Measurements from ENCODE around the gene CEACAM8.
"Not testable (repeated sequence)": the region's sequence is repeated elsewhere in the genome, so short reads cannot be mapped to it uniquely, and the experiment has no call there.

The CEACAM8 gene

DNA sequence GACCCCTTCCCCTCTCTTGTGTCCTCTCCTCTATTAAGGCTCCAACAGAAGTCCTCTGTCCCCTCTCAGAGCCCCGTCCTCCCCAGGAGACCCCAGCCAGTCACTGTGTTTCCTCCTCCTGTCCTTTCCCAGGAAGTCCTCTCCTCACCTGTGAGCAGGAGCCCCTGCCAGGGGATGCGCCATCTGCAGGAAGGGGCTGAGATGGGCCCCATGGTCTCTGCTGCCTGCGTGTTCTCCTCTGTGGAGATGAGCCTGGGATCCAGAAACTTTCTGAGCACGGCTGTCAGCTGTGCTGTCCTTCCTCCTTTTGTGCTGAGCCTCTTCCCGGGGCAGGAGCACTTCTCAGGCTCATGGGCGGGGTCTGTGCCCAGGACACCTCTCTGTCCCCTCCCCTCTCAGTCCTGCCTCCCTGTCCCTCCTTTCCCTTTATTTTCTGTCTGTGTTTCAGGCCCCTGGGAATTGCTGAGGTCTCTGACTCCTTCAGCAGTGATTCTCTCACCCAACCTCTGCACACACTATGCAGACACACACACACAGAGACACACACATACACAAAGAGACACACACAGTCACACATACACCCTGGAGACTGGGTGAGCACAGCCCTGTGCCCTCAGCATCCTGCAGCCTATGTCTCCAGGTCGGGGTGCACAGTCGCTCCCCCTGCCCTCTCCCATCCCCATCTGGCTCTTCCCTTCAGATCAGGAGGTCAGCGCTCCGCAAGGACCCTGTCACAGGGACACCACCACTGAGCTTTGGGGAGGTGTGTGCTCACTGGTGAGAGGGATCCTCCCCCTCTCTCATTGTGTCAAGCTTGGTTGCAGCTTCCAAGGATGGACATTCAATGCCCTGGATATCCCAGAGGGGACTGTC is at the start of gene CEACAM8:
Gene CEACAM8 (minus strand): TSS at position 308 of the 873 bp plus-strand sequence. CDS start 96 bp downstream, at position 212.
- DNase-seq, result no peak

DNA sequence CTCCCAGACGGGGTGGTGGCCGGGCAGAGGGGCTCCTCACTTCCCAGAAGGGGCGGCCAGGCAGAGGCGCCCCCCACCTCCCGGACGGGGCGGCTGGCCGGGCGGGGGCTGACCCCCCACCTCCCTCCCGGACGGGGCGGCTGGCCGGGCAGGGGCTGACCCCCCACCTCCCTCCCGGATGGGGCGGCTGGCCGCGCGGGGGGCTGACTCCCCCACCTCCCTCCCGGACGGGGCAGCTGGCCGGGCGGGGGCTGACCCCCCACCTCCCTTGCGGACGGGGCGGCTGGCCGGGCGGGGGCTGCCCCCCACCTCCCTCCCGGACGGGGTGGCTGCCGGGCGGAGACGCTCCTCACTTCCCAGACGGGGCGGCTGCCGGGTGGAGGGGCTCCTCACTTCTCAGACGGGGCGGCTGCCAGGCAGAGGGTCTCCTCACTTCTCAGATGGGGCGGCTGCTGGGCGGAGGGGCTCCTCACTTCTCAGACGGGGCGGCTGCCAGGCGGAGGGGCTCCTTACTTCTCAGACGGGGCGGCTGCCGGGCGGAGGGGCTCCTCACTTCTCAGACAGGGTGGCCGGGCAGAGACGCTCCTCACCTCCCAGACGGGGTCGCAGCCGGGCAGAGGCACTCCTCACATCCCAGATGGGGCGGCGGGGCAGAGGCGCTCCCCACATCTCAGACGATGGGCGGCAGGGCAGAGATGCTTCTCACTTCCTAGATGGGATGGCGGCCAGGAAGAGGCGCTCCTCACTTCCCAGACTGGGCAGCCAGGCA is 44.8 kb upstream of the CEACAM8 start:
- DNase-seq, result not testable (repeated sequence)

- DNase-seq, result no peak
Measured at GRCh38 chr19:42635233-42635539, 40.5 kb upstream of the CEACAM8 start.

DNA sequence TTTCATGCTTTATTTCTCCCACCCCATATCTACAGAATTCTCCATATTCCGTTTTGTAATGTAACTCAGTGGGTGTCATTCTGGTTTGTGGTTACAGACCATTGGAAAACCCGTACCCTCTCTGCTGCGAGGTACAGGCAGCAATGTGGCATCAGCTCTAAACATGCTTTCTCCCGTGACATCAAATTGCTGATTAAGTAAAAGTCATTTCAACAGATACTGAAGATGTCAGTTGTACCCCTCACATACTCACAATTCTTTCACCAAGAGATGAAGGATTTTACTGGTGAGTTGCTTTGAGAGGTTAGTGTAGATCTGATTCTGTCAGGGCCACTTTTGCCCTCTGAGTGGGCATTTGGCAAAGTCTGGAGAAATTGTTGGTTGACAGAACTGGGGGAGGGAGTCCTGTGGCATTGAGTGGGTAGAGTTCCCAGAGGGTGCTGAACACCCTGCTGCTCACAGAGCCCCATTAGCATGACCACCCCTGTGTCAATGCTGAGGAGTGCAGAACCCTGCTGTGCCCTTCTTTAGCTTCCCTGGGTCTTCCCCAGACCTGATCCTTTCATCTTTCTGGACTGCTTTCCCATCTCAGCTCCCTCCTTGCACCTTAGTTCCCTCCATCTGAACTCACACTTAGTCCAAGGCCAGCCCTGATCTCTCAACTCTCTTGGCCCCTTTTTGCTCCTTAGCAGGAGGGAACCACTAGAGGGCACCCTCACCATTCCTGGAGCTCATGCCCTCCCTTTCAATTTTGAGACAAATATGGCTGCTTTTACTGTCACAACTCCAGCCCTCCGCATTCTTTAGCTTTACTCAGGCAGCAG is 39.9 kb upstream of the CEACAM8 start:
- DNase-seq, result peak; percentile 70

DNA sequence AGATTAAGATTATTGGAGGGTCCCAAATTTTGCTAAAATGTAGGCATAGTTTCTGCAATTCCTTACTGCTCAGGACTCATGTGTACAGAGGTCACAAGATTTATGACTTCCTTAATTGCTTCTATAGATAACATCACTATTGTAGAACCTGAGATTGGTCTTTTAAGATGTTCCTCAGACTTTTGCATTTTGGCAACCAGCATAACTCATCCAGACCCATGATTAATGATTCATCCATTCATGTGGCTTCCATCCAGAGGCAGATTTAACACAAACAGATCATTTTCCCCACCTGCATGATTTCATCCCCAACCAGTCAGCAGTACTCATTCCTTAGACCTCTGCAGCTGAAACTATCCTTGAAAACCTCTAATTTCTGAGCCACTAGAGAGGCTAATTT is 34.5 kb upstream of the CEACAM8 start:
- no peak for DNase-seq

GRCh38 chr19:42628411-42629140 is 33.9 kb upstream of the CEACAM8 start:
- peak; percentile 38 for DNase-seq

DNA sequence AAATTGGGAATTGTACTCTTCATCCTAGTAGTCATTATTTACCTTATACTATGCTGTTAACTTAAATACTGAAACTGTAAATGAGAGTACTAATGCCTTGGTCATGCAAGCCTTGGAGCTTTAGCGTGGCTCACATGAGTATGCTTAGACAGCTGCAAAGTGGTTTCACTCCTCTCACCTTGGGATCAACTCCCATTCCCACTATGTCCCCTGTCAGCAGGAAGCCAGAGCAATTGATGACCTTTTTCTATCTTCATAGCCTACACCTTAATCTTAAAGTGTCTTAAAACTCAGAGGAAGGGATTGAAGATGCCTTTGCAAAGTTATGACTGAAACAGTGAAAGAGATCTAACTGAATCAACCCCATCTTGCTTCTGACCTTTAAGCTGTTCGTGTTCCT is 33.2 kb upstream of the CEACAM8 start:
- DNase-seq, result no peak

DNA sequence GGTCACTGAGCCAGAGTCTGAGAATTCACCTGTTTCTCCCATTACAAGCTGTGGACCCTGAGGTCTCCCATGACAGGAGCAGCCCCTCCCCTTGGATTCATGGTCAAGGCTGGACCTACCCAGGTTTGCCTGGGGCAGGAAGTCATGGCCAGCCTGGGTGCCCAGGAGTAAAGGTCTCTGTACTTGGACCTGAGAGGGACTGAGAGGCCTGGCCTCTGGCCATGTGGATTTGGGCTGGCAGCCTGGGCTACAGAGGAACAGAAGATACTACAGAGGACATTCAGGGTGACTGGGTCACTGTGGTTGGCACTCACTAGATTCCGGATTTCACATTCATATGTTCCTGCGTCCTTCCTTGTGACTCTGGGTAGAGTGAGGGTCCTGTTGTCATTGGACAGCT is 31.5 kb upstream of the CEACAM8 start:
- DNase-seq, result no peak

DNA sequence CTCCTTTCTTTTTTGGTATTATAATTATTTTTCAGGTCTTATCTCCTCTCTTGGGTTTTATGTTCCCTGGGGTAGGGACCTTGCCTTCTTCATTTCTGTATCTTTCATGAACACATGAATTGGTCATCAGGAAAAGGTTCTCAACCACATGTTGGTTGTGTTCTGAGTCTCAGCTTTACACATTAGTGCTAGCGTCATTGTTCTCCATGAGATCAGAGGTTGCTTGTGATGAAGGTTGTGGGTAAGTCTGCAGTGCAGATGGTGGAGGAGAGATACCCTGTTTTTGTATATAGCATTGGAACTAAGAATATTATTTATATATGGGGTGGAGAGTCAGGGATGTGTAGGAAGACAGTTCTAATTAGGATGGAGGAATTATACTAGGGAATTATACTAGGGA is 24.5 kb upstream of the CEACAM8 start:
- DNase-seq, result no peak

GRCh38 chr19:42613666-42614065 is 18.9 kb upstream of the CEACAM8 start:
- no peak for DNase-seq

- DNase-seq, result not testable (repeated sequence)
Measured at GRCh38 chr19:42610401-42610915, 15.7 kb upstream of the CEACAM8 start.

GRCh38 chr19:42606660-42607351 is 12.1 kb upstream of the CEACAM8 start:
- peak; percentile 77 for DNase-seq

DNA sequence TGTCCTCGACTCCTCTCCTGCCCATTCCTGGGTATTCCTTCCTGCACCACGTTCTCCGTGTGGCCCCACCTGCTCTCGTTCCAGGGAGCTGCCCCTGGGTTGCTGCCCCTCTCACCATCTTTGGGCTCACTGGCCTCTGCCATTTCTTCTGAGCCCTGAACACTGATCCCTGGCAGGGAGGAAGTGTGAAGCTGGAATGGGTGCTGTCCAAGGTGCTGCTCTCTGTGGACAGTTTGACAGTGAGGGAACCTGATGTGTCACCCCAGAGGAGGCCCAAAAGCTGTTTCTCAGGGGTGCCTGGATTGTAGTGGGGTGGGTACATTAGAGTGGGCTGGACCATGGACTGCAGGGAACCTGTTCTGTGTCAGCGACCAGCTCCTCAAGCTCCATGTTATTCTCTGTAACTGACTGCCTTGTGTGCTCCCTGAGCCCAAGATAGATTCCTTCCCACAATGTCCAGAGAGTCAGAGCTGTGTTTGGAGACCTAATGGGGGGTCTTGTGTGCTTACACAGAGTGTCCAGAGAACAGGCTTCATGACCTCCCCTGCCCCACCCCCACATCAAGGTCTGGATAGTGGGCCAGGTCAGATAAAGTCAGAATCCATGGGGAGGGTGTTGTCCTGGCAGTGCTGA is 7.2 kb upstream of the CEACAM8 start:
- peak; percentile 30 for DNase-seq

DNA sequence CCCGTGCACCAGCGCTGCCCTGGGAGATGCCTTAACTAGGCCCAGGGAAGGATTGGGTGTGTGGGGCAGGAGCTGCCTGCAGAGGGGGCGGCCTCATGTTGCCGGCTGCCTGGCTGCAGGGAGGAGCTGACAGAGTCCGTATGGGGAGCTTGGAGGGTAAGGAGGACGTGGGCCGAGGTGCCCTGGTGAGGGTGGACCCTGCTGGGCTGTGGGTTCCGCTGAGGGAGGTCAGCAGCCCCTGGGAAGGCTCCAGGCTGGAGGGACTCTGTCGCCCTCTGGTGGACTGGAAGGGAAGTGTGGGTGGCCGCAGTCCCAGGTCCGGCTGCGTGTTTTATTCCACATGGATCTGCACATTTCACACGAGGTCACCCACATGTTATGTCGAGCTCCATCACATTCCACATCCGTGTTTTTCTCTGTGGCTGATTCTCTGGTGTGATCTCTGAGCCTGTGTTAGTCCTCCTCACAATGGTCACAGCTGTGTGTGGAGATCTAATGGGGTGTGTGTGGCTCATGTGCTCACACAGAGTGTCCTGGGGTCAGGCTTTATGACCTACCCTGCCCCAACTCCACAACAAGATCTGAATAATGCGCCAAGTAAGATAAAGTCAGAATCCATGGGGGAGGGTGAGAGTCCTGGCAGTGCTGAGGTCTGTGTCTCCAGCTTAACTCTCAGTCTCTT is 1.8 kb upstream of the CEACAM8 start:
- peak; percentile 55 for DNase-seq

DNA sequence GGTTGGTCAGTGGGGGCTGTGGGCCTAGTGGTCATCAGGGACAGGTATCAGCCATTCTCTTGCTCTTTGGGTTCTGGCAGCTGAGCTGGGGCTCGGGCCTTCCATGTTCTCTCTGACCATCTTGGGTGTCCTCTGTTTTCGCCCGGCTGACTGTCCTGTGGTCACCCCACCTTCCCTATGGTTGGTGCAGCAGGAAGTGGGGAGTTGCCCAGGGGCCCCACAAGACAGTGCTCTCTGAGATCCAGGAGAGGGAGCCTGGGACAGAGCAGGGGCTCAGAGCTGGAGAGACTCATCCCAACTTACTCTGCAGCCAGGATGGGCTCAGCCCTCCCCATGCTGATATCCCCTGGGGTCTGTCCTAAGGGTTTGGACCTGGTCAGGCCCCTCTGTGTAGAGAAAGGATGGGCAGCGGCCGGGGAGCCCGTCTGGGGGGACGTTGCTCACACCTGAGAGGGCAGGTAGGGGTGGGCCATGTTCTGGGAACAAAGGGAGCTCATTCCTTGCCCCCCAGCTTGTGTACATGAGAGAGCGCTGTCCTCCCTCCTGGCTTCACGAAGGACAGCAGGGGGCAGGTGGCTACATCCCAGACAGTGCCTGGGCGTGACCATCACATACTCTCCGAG is 937 bp upstream of the CEACAM8 start:
- DNase-seq, result no peak

DNA sequence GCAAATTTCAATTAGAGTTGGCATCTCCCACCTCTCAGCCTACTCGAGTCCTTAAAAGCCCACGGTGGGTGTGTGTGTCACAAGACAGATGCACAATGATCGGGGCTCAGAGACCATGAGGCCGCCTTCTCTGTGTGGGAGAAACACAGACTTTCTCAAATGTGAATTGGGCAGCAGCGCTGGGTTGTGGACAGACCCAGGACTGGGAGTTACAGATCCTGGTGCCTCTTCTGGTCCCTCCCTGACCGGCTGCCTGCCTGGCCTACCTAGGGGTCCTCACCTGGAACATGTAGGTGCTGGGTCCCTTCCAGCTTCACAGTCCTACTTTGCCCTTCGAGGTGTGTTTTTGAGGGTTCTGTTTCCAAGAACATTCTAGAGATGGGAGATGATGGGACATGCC is 4.9 kb downstream of the CEACAM8 start:
- DNase-seq, result no peak

DNA sequence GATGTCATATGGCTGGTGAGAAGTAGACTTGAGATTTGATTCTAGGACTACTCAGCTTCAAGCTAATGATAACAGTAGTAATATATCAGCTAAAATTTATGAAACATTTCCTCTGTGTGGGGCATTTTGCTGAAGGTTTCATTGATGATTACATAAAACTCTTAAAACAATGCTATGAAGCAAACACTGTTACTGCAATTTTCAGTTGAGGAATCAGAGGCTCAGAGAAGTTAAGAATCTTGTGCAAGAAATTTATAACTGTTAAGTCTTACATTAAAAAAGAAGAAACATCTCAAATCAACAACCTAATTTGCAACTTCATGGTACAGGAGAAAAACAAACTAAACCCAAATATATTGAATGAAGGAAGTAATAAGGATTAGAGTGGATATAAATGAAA is 10.3 kb downstream of the CEACAM8 start:
- DNase-seq, result no peak

DNA sequence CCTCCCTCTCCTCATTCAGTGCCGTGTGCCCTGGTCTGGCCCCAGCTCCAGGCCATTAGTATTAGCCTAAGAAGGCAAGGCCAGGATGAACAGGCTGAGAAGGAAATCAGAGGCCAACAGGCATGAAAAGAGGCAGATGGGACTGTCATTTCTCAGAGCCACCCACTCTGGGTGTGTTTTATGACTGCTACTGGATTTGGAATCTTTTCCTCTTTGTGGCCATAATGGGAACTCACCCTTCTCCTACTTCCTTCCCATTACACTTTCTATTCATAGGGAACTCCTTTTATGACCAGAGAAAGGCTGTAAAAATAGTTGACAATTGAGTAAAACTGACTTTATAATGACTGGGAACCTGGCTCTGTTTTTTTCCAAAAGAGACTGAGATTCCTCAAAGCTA is 17.7 kb downstream of the CEACAM8 start:
- no peak for DNase-seq

- no peak for DNase-seq
Measured at GRCh38 chr19:42576241-42576640, 18.5 kb downstream of the CEACAM8 start.

DNA sequence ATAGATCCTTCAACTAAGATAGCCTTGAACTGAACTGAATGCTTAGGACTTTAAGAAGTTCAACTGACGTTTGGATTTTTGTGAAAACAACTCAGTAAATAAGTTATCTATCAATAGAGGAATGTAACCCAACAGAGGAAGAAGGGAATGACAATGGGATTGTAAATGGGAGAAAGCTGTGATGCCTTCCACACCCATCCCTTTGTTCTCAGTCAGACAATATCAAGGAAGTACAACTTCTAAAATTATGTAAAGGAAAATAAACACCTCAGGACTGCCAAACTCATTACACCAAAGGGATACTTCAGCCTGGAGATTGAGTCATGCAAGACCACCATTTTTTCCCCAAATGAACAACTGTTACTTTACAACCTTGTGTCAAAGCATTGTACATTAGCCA is 21.1 kb downstream of the CEACAM8 start:
- DNase-seq, result no peak

Data from stimulated activated CD4-positive, alpha-beta T cell treated with anti-CD3 and anti-CD28 coated beads, Interleukin-15, amount 100 ng/mL, for 24 hours (primary cell).